CD4-positive, alpha-beta T cell treated with Interleukin-15 for 4 hours (primary cell): ENCODE data around the gene BLACAT1.
"Not testable (repeated sequence)": the region's sequence is repeated elsewhere in the genome, so short reads cannot be mapped to it uniquely, and the experiment has no call there.

Experiments used
- DNase-seq: peaks from one replicate; pipeline ENCODE4 v3.0.0-alpha.2; 2020; ENCODE audit warnings: low spot score

The BLACAT1 gene

GRCh38 chr1:205483372-205483771 lies 27.5 kb upstream of the BLACAT1 start:
- DNase-seq = no peak

- not testable (repeated sequence) for DNase-seq
These were observed 26.7 kb upstream of the BLACAT1 start for GRCh38 chr1:205482587-205482986.

- no peak for DNase-seq
These were observed 25.8 kb upstream of the BLACAT1 start for GRCh38 chr1:205481629-205482151.

- DNase-seq = no peak
These were observed 25.4 kb upstream of the BLACAT1 start for GRCh38 chr1:205481218-205481617.

DNA sequence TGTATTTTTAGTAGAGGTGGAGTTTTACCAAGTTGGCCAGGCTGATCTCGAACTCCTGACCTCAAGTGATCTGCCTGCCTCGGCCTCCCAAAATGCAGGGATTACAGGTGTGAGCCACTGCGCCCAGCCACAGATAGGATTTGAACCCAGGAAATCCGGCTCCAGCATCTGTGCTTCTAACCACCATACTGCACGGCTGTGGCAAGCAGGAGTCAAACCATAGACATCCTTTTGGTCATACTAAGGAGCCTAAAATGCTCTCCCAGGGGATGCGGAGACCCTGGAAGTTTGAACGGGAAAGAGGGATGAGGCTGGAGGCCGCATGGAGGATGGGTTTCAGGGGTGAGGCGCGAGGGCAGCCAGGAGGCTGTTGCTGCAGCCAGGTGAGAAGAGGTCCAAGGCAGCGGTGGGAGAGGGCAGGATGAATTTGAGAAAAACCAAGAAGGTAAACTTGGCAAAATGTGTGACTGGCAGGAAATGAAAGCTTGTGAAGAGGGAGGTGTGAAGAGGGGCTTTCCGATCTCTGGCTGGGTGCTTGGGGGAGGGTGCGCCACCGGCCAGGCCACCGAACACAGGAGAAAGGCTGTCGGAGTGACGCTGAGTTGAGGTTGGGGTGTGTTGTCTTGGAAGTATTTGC lies 24.6 kb upstream of the BLACAT1 start:
- peak; percentile 64 for DNase-seq

DNA sequence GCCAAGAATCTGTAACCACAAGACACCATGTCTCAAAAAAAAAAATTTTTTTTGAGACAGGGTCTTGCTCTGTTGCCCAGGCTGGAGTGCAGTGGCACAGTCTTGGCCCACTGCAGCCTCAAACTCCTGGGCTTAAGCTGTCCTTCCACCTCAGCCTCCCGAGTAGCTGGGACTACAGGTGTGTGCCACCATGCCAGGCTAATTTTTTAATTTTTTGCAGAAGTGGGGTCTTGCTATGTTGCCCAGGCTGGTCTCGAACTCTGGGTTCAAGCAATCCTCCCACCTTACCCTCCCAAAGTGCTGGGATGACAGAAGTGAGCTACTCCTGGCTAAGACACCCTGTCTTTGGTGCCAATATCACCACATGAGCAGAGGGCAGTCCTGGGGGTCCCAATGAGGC lies 23.1 kb upstream of the BLACAT1 start:
- not testable (repeated sequence) for DNase-seq

DNA sequence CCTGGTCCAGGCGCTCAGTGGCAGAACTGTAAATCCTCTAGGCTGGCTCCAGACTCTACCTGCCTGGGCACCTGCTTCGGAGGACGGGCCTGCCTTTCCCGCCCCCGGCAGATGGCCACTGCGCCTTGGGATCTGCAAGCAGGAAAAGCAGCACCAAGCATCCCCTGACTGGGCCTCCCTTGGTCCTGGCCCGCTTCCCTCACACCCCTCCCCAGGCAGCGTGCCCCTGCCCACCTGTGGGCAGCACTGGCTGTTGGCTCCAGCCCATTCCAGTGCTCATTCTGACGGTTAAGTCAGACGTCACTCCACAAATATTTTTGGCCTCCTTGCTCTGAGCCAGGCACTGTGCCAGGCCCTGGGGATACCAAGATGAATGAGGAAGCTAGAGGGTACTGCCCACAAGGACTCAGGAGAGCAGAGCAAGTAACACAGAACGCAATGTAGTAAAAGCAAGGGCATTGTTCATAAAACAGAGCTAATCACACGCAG lies 22.0 kb upstream of the BLACAT1 start:
- no peak for DNase-seq

DNA sequence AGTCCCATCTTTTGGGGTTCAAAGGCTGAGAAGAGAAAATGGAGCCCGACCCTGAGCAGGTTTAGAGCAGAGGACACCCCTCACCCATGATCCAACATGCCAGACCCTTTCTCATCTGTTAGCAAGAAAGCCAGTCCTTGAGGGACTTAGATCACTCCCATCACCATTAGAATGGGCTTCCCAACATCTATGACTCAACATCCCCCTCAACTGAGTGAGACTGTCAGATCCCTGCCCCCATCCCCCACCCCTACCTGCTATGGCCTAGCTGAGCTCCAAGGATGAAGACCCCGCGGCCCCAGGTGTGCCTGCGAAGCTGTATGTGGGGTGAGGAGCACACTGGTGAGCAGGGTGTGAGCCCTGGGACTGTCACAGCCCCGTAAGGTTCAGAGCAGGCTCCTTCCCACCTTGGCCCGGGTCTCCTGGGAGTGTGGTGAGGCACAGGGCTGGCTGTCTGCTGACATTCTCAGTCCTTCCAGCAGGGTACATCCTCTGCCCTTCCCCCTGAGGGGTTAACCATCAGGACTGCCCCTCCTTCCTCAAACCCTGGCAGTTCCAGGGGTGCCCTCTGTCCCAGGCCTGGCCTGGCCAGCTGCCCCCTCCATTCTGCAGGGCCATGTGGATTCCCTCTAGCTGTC lies 21.4 kb upstream of the BLACAT1 start:
- DNase-seq = no peak

DNA sequence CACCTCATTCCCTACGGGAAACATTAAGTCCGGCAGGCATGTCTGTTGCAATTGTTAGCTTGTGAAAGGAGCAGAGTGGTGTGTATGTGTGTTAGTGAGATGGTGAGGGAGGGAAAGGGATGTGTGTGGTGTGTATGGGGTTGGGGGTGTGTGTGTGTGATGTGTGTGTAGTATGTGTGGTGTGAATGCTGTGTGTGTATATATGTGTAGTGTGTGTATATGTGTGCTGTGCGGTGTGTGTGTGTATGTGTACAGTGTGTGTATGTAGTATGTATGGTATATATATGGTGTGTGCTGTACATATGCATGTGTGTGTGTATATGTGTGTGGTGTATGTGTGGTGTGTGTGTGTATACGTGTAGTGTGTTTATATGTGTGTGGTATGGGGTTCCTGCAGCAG lies 20.8 kb upstream of the BLACAT1 start:
- no peak for DNase-seq

DNA sequence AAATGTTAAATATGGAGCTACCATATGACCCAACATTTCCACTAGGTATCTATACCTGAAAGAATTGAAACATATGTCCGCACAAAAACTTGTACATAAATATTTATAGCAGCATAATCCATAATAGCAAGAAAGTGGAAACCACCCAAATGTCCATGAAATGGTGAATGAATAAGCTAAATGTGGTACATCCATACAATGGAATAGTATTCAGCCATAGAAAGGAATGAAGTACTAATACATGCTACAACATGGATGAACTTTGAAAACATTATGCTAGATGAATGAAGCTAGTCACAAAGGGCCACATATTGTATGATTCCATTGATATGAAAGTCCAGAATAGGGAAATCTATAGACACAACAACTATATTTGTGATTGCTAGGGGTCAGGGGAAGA lies 20.0 kb upstream of the BLACAT1 start:
- DNase-seq = no peak

GRCh38 chr1:205474571-205474970 lies 18.7 kb upstream of the BLACAT1 start:
- DNase-seq = no peak

GRCh38 chr1:205473966-205474365 lies 18.1 kb upstream of the BLACAT1 start:
- DNase-seq = no peak

GRCh38 chr1:205473475-205473874 lies 17.6 kb upstream of the BLACAT1 start:
- DNase-seq = no peak

- DNase-seq = no peak
These were observed 17.0 kb upstream of the BLACAT1 start for GRCh38 chr1:205472737-205473441.

- DNase-seq = no peak
These were observed 14.3 kb upstream of the BLACAT1 start for GRCh38 chr1:205470131-205470530.

DNA sequence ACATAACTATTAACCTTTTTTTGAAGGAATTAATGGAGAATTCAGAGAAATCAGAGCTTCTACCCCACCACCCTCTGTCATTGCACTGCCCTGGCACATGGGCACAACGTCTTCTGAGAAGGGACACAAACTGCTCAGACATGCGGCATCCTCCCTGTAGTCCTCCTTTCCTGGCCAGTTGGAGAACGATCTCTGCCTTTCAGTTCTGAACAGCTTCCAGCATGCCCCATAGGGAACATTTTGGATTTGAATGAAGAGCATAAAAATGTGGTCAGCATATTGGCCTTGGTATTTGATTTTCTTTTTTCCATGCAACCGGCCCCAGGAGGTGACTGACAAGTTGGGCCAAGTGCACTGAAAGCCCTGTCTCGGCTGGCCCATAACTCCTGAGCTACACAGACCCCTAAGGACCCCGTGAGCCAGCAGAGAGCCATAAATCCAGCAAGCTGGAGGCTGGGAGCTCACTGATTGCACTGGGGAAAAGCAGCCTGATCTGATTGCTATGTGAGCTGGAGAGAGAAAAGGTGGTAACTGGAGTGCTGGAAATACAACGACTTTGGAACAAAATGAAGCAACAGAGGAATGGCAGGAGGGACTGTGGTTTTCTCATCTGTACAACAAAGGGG lies 10.9 kb upstream of the BLACAT1 start:
- DNase-seq = no peak

- no peak for DNase-seq
These were observed 9.5 kb upstream of the BLACAT1 start for GRCh38 chr1:205465392-205465791.

GRCh38 chr1:205458777-205459566 lies 3.1 kb upstream of the BLACAT1 start:
- DNase-seq = peak; percentile 20

GRCh38 chr1:205456868-205457745 lies 1.3 kb upstream of the BLACAT1 start:
- DNase-seq = no peak

DNA sequence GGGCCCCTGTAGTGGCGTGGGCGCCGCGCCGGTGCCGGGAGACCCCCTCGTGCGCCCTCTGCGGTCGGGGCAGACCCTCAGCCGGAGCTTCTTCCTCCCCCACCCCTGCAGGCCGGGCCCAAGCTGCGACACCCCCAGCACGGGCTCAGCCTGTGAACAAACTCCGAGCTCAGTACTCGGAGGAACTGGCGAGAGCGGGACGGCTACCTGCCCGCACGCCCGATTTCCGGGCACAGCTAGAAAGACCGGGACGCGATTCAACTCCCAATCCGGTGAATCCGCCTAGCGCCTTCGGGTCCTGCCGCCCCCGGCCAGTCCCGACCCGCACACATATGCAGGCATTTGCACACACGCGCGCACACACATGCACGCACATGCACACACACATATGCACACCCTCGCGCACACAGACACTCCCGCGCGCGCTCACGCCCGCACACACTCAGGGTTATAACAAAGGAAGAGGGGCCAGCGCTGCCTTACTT lies 580 bp upstream of the BLACAT1 start:
- DNase-seq = no peak
